Measurements from ENCODE around the gene AK1. TPM values are rescaled to one million over a fixed set of nuclear protein-coding genes. Genes with fewer than 3 reads are reported as not detected.

AK1 gene
- total and polyA plus RNA-seq, 2 of the 13 experiments (the other 11 are each of a cell fraction or from before 2014, with no cell fraction given) = 19.1 to 32.8 TPM

- Histone ChIP-seq H3K36me3 (replicated peaks in 1 of 2; ENCODE audit: control insufficient read depth in 1 of 2, insufficient read depth in 2 of 2, low read length in 2 of 2) (no peaks in the 10 kb centered on the region), H3K9me3 (ENCODE audit: low read length) (no peaks in the 10 kb centered on the region), H3K79me2 (ENCODE audit: insufficient read depth, low read length) (no peaks in the 10 kb centered on the region), H3K9ac (ENCODE audit: insufficient read depth, low read depth, low read length) (no peak overlapping the region), H3K4me2 (ENCODE audit: low read depth, low read length) (peak overlapping the region; percentile 99), H3K27ac (ENCODE audit: extremely low read length, insufficient read depth, low read length) (no peak overlapping the region), H4K20me1 (ENCODE audit: insufficient read depth, low read length) (no peaks in the 10 kb centered on the region), H3K4me3 (replicated peaks in 1 of 3; ENCODE audit: insufficient read depth in 1 of 3, low read depth in 2 of 3, low read length in 3 of 3) (no peak overlapping the region), H3K27me3 (ENCODE audit: control insufficient read depth in 1 of 2, insufficient read depth in 2 of 2, low read length in 2 of 2) (no peaks in the 10 kb centered on the region), H2AFZ (ENCODE audit: low read length) (no peak overlapping the region), H3K4me1 (ENCODE audit: insufficient read depth, low read length) (peaks cover 42% of the 10 kb centered on the region)
- CTCF ChIA-PET (ENCODE audit: low intra/inter-chr PET ratio, low total read pairs) = no interaction called here
- FAIRE-seq = no peak
- BruUV-seq (replicated peaks) = no TSS peak
- 56% methylated on average over 2 of the region's 6 CpGs for WGBS (ENCODE audit: low lambda C conversion rate)
- TF ChIP-seq NFIC (IDR thresholded peaks at IDR 0.05; ENCODE audit: low read length) (no peak), CSRNP1 (CRISPR knock-in tag; IDR thresholded peaks at IDR 0.05) (no peak), ZNF629 (CRISPR knock-in tag; conservative IDR thresholded peaks at IDR 0.05) (peak; percentile 52; the same call in 1 of the 2 replicates), ATF7 (IDR thresholded peaks at IDR 0.05) (no peak), ATF7 (CRISPR knock-in tag; IDR thresholded peaks at IDR 0.05) (no peak)
- no peak for ATAC-seq
- POLR2A ChIA-PET = interaction anchor here (1.4 to 2.1 kb wide), 3 partner anchors 9 to 36 kb away, joined by 4 to 6 read pairs (median 5); partner anchors contain the start of gene FPGS
- in situ Hi-C loops (cut with HindIII; ENCODE audit: extremely low pct_ligation_motif_present, low pct_unique_long_range_greater_than_20kb) = no loop called here
- intact Hi-C loops (cut with micrococcal nuclease; ENCODE audit: unreplicated experiment) = no loop called here
- DNase-seq (ENCODE audit: low spot score) = no peak
These were observed 48.1 kb downstream of the AK1 start for GRCh38 chr9:127829205-127829906.

Measured in HepG2 (cell line).